GM12878 (cell line): ENCODE measurements around the gene GLT6D1. TPM values are rescaled to one million over a fixed set of nuclear protein-coding genes. Genes with fewer than 3 reads are reported as not detected.

Experiments
- ATAC-seq: fragments of 200-7000 bp; cut with Tn5 transposase; 3 replicates; pipeline ENCODE4 v1.9.1; 2020; ENCODE audit warnings: mild to moderate bottlenecking, moderate library complexity
- BruUV-seq: library from RNA; stranded (reverse); fragments of 400-500 nt; replicated peaks from 2 replicates; lab custom pipeline; 2021; lab: Mats Ljungman, UMichigan
- CTCF ChIA-PET: fragments of 300-600 bp; sonication (Branson Sonifier 250); formaldehyde crosslinking; extraction: SDS; loops from one replicate; lab custom pipeline; 2021; ENCODE audit warnings: inconsistent platforms; lab: Yijun Ruan, JAX
- POLR2A ChIA-PET: fragments of 350-600 bp; formaldehyde crosslinking; extraction: SDS; loops from one replicate; lab custom pipeline; 2021; ENCODE audit warnings: inconsistent platforms; lab: Charles Lee
- RAD21 ChIA-PET: fragments of 300-600 bp; sonication (Branson Sonifier 250); formaldehyde crosslinking; loops from one replicate; lab custom pipeline; 2023; ENCODE audit warnings: antibody characterized with exemption; ENCODE audit not compliant: unreplicated experiment; lab: Charles Lee
- SMC1A ChIA-PET: fragments of 300-600 bp; sonication (Branson Sonifier 250); formaldehyde crosslinking; loops from one replicate; lab custom pipeline; 2023; ENCODE audit not compliant: unreplicated experiment, uncharacterized antibody; lab: Charles Lee
- DNase-seq: peaks from one replicate; pipeline ENCODE4 v3.0.0-alpha.2; 2011; ENCODE audit warnings: low read depth, low spot score
- FAIRE-seq: peaks from 3 replicates; lab custom pipeline; 2011; peaks lifted over from hg19 to GRCh38; lab: Jason Lieb, UNC
- H2AFZ ChIP-seq: 2 replicates; pipeline ENCODE4 v1.6.0; 2011; ENCODE audit warnings: low read depth, low read length, control low read depth; ENCODE audit not compliant: control insufficient read depth
- H3K27ac ChIP-seq: 2 replicates; pipeline ENCODE4 v1.5.1; 2011; ENCODE audit warnings: control low read depth; ENCODE audit not compliant: control insufficient read depth, insufficient read depth
- H3K27me3 ChIP-seq, 2 experiments: replicated peaks in 1 of 2; 2 replicates each; pipeline versions ENCODE4 v1.6.0 to v1.6.1; 2011; ENCODE audit warnings: low read length in 1 of 2; ENCODE audit not compliant: control insufficient read depth in 2 of 2, insufficient read depth in 2 of 2
- H3K36me3 ChIP-seq, 2 experiments: 2 replicates each; pipeline ENCODE4 v1.5.1; 2011; ENCODE audit warnings: low read length in 1 of 2; ENCODE audit not compliant: control insufficient read depth in 2 of 2, insufficient read depth in 2 of 2
- H3K4me1 ChIP-seq: 2 replicates; pipeline ENCODE4 v1.6.1; 2011; ENCODE audit warnings: mild to moderate bottlenecking, low read length, moderate library complexity, mixed read lengths; ENCODE audit not compliant: control insufficient read depth, insufficient read depth
- H3K4me2 ChIP-seq: 2 replicates; pipeline ENCODE4 v1.6.0; 2011; ENCODE audit warnings: control low read depth; ENCODE audit not compliant: control insufficient read depth, insufficient read depth
- H3K4me3 ChIP-seq: fragments of 200-600 bp; sonication (generic); 2 replicates; pipeline ENCODE4 v1.5.1; 2016
- H3K79me2 ChIP-seq: 2 replicates; pipeline ENCODE4 v1.6.0; 2011; ENCODE audit warnings: low read length; ENCODE audit not compliant: control insufficient read depth, insufficient read depth
- H3K9ac ChIP-seq: 2 replicates; pipeline ENCODE4 v1.8.0; 2011; ENCODE audit warnings: low read length, control low read depth, mixed read lengths; ENCODE audit not compliant: control insufficient read depth, insufficient read depth
- H3K9me3 ChIP-seq: replicated peaks from 3 replicates; pipeline ENCODE4 v1.5.1; 2011; ENCODE audit warnings: mild to moderate bottlenecking, low read length; ENCODE audit not compliant: control insufficient read depth, insufficient read depth
- H4K20me1 ChIP-seq: 2 replicates; pipeline ENCODE4 v1.6.0; 2011; ENCODE audit not compliant: control insufficient read depth, insufficient read depth
- FOXM1 ChIP-seq: IDR thresholded peaks from 2 replicates; pipeline ENCODE4 v1.6.1; 2012; ENCODE audit warnings: low read depth, mild to moderate bottlenecking, inconsistent platforms, low read length, moderate library complexity
- IRF3 ChIP-seq: fragments of 450-650 bp; IDR thresholded peaks from 2 replicates; pipeline ENCODE4 v1.6.1; 2014; ENCODE audit warnings: mild to moderate bottlenecking
- NFIC ChIP-seq: IDR thresholded peaks from 2 replicates; pipeline ENCODE4 v1.6.1; 2012; ENCODE audit warnings: low read depth, mild to moderate bottlenecking, inconsistent platforms, low read length, moderate library complexity
- RBBP5 ChIP-seq: fragments of 200-600 bp; sonication (generic); conservative IDR thresholded peaks from 2 replicates; pipeline ENCODE4 v1.6.1; 2016
- SKIL ChIP-seq: fragments of 450-650 bp; IDR thresholded peaks from 2 replicates; pipeline ENCODE4 v1.6.1; 2017; ENCODE audit warnings: mild to moderate bottlenecking, low read depth, inconsistent platforms; ENCODE audit not compliant: poor library complexity, severe bottlenecking
- SREBF1 ChIP-seq: IDR thresholded peaks from 2 replicates; pipeline ENCODE4 v1.6.1; 2012; ENCODE audit warnings: mild to moderate bottlenecking, low read length
- WRNIP1 ChIP-seq: IDR thresholded peaks from 2 replicates; pipeline ENCODE4 v1.6.1; 2011; ENCODE audit warnings: low read depth, low read length, improper control_type of control experiment, borderline replicate concordance
- YY1 ChIP-seq: IDR thresholded peaks from 2 replicates; pipeline ENCODE4 v1.6.1; 2011; ENCODE audit warnings: low read depth, mild to moderate bottlenecking, low read length
- ZBTB40 ChIP-seq: fragments of 450-650 bp; IDR thresholded peaks from 2 replicates; pipeline ENCODE4 v1.6.1; 2016; ENCODE audit warnings: mild to moderate bottlenecking, moderate library complexity, borderline replicate concordance
- ZNF207 ChIP-seq: fragments of 450-650 bp; IDR thresholded peaks from 2 replicates; pipeline ENCODE4 v1.6.1; 2014; ENCODE audit warnings: antibody characterized with exemption, mild to moderate bottlenecking, borderline replicate concordance
- ZNF274 ChIP-seq: IDR thresholded peaks from one replicate; pipeline ENCODE4 v1.8.0; 2011; ENCODE audit not compliant: insufficient read length, insufficient read depth
- WGBS: methylation state at CpG from one replicate; pipeline ENCODE4 v1.1.6; 2016; ENCODE audit warnings: low lambda C conversion rate; ENCODE audit not compliant: insufficient replicate concordance, insufficient coverage; ENCODE audit errors: missing lambda C conversion rate; 5-methylcytosine and 5-hydroxymethylcytosine counted together
- in situ Hi-C: fragments of 300-500 bp; cut with MboI; formaldehyde crosslinking; loops from 9 replicates; pipeline ENCODE4 v1.14.3; 2018; ENCODE audit warnings: mixed read lengths
- intact Hi-C: fragments of 100-400 bp; cut with micrococcal nuclease; formaldehyde crosslinking; loops from one replicate; pipeline ENCODE4 v1.14.2; 2022; ENCODE audit not compliant: unreplicated experiment
- polyA plus RNA-seq, 11 experiments: library from polyadenylated mRNA; depleted of rRNA in 4 of 11; unstranded in 6 of 11; stranded (reverse) in 5 of 11; fragments of >200 nt; fragmentation: Nextera tagmentation in 4 of 11; fragmentation: Illumina TruSeq in 1 of 11; extraction: Ambion mirVana in 4 of 11; extraction: Trizol in 1 of 11; gene quantifications; 1 replicate in 1 of 11; 2 replicates in 10 of 11; pipeline versions ENCODE4 v1.2.1 to v1.2.3, GENCODE V29; 2011 to 2016; ENCODE audit warnings: inconsistent platforms in 2 of 11, missing spikeins in 2 of 11, low read depth in 1 of 11
- total RNA-seq, 4 experiments: library from RNA; depleted of rRNA in 3 of 4; stranded (reverse); fragments of >200 nt in 3 of 4; fragmentation: Illumina TruSeq in 1 of 4; extraction: Trizol in 1 of 4; gene quantifications; 2 replicates each; pipeline versions ENCODE4 v1.2.1 to v1.2.3, GENCODE V29; 2013 to 2021

The GLT6D1 gene
- total and polyA plus RNA-seq, 10 of the 15 experiments (the other 5 are each of a cell fraction or from before 2014, with no cell fraction given), result not detected

- RAD21 ChIA-PET, result no interaction called here
Observed at GRCh38 chr9:135587658-135588057, 51.7 kb downstream of the GLT6D1 start.

More at GRCh38 chr9:135587658-135588057, 51.7 kb downstream of the GLT6D1 start:
- H3K9me3 ChIP-seq, result no peaks in the 10 kb centered on the region
- no peaks in the 10 kb centered on the region for H3K4me1 ChIP-seq
- H3K27ac ChIP-seq, result no peak overlapping the region
- H3K79me2 ChIP-seq, result no peaks in the 10 kb centered on the region
- ChIA-PET POLR2A (no interaction called here), CTCF (no interaction called here), SMC1A (no interaction called here)
- ATAC-seq, result no peak
- no peak overlapping the region for H3K4me2 ChIP-seq
- no peak overlapping the region for H2AFZ ChIP-seq
- H3K27me3 ChIP-seq, result no peaks in the 10 kb centered on the region
- H4K20me1 ChIP-seq, result no peaks in the 10 kb centered on the region
- H3K9ac ChIP-seq, result no peak overlapping the region
- no peak for FAIRE-seq
- H3K4me3 ChIP-seq, result no peak overlapping the region
- TF ChIP-seq YY1, result no peak
- no peak for TF ChIP-seq SKIL
- no peak for TF ChIP-seq IRF3
- no peak for TF ChIP-seq RBBP5
- no peak for TF ChIP-seq ZNF274
- no peak for TF ChIP-seq ZBTB40
- TF ChIP-seq FOXM1, result no peak
- TF ChIP-seq SREBF1, result no peak
- TF ChIP-seq WRNIP1, result no peak
- no peak for TF ChIP-seq NFIC
- TF ChIP-seq ZNF207, result no peak
- BruUV-seq, result no TSS peak
- no peak for DNase-seq
- 26% methylated on average over 5 of the region's 7 CpGs for WGBS
- in situ Hi-C loops (no loop called here), intact Hi-C loops (no loop called here)
- H3K36me3 ChIP-seq, result no peaks in the 10 kb centered on the region
